ENCODE results near the gene PRPF8.
"Not testable (repeated sequence)": the region's sequence is repeated elsewhere in the genome, so short reads cannot be mapped to it uniquely, and the experiment has no call there.

The PRPF8 gene

DNA sequence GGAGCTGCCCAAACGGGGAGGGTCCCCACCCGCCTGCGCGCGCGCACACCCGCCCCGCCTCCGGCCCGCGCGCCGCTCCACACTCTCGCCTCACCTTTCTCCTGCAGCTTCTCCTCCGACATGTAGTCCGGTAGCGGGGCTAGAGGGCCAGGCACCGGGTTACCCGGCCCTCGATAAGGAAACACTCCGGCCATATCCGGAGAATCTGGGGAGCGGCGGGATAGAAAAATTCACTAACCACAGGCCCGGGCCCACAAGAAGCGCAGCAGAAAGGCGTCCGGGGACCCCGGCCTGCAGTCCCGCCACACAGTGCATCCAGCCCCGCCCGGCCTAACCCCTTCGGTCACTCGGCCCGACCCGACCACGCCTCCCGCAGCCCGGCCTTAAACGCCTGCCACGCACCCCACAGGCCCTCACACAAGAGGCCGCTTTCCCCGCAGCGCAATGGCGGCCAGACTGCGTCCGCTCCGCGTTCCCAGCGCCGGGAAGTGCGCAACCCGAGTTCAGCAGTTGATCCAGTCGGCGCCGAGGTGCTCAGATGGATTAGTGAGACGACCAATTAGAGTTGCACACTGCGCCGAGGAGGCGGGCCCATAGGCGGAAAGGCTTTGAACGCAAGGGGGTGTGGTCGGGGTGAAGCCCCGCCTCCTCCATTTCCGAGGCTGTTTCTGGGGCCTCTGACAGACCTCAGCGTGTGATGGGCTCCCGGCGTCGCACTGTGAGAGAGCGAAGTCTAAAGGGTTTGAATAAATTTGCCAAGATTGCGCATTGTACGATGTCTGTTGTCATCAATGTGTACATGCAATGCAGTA lies at the start of gene PRPF8:
PRPF8 (minus strand) TSS at position 490 of the 812 bp plus-strand sequence; CDS start at position 194, 296 bp downstream.
- peak; percentile 97 for DNase-seq

DNA sequence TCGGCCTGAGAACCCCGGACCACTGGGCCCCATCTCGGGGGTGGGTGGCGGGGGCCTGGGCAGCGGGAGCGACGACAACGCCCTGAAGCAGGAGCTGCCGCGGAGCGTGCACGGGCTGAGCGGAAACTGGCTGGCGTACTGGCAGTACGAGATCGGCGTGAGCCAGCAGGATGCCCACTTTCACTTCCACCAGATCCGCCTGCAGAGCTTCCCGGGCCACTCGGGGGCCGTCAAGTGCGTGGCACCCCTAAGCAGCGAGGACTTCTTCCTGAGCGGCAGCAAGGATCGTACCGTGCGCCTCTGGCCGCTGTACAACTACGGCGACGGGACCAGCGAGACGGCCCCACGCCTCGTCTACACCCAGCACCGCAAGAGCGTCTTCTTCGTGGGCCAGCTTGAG lies 49.1 kb upstream of the PRPF8 start:
- DNase-seq, result no peak

DNA sequence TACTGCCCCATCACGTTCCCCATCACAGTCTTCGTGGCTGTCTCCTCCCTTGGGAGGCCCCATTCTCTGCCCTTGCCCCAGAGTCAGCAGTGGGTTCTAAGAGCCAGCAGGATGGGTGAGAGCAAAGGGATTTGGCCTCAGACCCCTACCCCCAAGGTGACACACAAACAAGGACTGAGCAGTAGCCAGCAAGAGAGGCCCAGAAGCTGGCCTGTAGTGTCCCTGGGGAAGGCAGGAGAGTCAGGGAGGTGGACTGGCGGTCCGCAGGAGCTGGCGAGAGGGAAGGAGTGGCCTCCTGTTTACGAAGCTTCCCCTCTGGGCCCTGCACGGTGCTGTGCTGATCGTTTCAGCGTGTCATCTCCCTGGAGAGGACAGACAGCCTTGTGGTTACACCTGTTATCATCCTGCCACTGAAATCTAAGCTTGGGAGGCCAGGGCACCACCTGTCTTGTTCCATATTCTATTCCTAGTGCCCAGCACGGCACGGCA lies 48.2 kb upstream of the PRPF8 start:
- DNase-seq, result no peak

DNA sequence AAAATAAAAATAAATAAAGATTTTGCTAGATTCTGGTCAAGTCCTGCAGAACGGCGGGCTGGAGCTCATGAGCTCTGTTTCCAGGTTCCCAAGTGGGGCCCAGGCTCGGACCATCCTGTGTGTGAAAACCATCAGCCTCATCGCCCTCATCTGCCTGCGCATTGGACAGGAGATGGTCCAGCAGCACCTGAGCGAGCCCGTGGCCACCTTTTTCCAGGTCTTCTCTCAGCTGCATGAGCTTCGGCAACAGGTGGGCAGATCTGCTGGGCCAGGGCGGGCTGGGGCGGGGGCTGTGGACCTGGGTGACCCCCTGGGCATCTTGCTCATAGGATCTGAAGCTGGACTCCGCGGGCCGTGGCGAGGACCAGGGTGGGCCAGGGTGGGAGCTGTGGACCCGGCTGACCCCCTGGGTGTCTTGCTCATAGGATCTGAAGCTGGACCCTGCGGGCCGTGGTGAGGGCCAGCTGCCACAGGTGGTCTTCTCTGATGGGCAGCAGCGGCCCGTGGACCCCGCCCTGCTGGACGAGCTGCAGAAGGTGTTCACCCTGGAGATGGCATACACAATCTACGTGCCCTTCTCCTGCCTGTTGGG lies 47.7 kb upstream of the PRPF8 start:
- no peak for DNase-seq

DNA sequence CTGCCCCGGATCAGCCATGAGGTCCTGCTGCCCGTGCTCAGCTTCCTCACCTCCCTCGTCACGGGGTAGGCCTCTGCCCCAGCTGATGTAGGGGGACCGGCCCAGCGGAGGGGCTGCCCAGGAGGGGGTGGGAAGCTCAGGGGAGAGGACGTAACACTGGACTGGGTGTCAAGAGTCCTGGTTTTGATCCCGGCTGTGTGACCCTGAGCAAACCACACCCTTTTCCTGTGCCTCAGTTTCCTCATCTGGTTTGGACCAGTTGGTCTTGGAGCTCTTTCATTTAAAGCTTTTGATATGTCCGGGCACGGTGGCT lies 46.5 kb upstream of the PRPF8 start:
- no peak for DNase-seq

DNA sequence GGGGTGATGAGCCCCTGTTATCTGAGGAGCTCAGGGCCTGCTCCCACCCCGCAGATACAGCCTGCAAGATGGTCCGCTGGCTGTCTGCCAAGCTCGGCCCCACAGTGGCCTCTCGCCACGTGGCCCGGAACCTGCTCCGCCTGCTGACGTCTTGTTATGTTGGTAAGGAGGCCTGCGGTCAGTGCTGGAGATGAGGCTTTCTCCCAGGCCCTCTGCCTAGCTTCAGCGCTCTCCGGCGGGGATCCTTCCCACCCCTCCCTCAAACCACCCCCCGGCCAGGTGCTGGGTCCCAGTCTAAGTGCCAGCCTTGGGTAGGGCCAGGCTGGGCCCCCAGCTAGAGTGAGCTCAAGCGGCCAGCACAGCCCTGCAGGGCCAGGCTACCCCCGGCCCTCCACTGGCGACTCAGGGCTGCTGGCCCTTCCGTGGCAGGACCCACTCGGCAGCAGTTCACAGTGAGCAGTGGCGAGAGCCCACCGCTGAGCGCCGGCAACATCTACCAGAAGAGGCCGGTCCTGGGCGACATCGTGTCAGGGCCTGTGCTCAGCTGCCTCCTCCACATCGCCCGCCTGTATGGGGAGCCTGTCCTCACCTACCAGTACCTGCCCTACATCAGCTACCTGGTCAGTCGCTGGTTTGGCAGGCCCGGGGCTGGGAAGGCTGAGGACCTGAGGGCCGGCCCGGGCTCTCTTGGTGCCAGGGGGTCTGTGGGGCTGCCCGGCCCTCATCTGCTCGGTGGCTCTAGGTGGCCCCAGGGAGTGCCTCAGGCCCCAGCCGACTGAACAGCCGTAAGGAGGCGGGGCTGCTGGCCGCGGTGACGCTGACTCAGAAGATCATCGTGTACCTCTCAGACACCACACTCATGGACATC lies 45.9 kb upstream of the PRPF8 start:
- DNase-seq, result no peak

DNA sequence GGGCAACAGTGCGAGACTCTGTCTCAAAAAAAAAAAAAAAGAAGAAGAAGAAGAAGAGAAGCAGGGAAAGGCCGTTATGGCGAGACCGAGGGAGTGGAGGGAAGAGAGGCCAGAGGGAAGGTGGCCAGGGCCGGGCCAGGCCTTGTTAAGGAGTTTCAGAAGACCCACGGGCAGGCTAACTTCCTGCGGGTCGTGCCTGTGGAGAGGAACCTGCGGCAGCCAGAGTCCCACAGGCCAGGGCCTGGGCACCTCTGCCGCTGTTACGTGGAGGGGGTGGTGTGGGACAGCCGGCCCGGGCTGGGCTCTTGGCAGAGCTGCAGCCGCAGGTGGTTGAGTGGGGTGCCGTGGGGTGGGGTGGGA lies 45.3 kb upstream of the PRPF8 start:
- DNase-seq, result no peak

DNA sequence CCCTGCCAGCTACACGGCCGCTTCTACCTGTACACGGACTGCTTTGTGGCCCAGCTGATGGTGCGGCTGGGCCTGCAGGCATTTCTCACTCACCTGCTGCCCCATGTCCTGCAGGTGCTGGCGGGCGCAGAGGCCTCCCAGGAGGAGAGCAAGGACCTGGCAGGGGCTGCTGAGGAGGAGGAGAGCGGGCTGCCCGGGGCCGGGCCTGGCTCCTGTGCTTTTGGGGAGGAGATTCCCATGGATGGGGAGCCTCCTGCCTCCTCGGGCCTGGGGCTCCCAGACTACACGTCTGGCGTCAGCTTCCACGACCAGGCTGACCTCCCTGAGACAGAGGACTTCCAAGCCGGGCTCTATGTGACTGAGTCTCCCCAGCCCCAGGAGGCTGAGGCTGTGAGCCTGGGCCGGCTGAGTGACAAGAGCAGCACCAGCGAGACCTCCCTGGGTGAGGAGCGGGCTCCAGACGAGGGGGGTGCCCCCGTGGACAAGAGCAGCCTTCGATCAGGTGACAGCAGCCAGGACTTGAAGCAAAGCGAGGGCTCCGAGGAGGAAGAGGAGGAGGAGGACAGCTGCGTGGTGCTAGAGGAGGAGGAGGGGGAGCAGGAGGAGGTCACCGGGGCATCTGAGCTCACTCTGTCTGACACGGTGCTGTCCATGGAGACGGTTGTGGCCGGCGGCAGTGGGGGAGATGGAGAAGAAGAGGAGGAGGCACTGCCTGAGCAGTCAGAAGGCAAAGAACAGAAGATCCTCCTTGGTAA lies 43.4 kb upstream of the PRPF8 start:
- no peak for DNase-seq

DNA sequence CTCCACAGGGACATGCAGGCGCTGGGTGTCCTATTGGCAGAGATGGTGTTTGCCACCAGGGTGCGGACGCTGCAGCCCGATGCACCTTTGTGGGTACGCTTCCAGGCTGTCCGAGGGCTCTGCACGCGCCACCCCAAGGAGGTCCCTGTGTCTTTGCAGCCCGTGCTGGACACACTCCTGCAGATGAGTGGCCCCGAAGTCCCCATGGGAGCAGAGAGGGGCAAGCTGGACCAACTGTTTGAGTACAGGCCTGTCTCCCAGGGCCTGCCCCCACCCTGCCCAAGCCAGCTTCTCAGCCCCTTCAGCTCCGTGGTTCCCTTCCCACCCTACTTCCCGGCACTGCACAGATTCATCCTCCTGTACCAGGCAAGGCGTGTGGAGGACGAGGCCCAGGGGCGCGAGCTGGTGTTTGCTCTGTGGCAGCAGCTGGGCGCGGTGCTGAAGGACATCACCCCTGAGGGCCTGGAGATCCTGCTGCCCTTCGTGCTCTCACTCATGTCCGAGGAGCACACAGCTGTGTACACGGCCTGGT lies 42.7 kb upstream of the PRPF8 start:
- no peak for DNase-seq

DNA sequence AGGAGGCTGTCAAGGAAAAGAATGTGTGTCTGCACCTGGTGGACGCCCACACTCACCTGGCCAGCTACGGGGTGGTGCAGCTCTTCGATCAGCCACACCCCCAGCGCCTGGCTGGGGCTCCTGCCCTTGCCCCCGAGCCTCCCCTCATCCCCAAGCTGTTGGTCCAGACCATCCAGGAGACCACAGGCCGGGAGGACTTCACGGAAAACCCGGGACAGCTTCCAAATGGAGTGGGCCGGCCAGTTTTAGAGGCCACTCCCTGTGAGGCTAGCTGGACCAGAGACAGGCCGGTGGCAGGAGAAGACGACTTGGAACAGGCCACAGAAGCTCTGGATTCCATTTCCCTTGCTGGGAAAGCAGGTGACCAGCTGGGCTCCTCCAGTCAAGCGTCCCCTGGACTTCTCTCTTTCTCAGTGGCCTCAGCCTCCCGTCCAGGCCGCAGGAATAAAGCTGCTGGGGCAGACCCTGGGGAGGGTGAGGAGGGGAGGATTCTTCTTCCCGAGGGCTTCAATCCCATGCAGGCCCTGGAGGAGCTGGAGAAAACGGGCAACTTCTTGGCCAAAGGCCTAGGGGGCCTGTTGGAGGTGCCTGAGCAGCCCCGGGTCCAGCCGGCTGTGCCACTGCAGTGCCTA lies 42.1 kb upstream of the PRPF8 start:
- no peak for DNase-seq

DNA sequence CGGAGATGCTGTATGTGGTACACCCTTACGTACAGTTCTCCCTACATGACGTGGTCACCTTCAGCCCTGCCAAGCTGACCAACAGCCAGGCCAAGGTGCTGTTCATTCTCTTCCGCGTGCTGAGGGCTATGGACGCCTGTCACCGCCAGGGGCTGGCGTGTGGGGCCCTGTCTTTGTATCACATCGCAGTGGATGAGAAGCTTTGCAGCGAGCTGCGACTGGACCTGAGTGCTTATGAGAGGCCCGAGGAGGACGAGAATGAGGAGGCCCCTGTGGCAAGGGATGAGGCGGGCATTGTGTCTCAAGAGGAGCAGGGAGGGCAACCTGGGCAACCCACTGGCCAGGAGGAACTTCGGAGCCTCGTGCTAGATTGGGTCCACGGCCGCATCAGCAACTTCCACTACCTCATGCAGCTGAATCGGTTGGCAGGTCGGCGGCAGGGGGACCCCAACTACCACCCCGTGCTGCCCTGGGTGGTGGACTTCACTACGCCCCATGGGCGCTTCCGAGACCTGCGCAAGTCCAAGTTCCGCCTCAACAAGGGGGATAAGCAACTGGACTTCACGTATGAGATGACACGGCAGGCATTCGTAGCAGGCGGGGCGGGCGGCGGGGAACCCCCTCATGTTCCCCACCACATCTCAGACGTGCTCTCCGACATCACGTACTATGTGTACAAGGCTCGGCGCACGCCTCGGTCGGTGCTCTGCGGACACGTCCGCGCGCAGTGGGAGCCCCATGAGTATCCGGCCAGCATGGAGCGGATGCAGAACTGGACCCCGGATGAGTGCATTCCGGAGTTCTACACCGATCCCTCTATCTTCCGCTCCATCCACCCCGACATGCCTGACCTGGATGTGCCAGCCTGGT lies 41.2 kb upstream of the PRPF8 start:
- DNase-seq, result no peak

DNA sequence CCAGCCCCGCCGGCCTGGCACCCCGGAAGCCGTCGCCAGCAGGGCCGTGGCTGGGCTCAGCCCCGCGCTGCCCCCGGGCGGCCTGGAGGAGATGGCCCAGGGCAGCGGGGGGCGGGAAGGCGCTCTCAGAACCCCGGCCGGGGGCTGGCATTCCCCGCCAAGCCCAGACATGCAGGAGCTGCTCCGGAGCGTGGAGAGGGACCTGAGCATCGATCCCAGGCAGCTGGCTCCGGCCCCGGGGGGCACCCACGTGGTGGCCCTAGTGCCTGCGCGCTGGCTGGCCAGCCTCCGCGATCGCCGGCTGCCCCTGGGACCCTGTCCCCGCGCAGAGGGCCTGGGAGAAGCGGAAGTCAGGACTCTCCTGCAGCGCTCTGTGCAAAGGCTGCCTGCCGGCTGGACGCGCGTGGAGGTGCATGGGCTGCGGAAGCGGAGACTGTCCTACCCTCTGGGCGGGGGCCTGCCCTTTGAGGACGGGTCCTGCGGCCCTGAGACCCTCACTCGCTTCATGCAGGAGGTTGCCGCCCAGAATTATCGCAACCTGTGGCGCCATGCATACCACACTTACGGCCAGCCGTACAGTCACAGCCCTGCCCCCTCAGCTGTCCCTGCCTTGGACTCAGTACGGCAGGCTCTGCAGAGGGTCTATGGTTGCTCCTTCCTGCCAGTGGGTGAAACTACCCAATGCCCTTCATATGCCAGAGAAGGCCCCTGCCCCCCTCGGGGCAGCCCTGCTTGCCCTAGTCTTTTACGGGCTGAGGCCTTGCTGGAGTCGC lies 40.4 kb upstream of the PRPF8 start:
- no peak for DNase-seq

DNA sequence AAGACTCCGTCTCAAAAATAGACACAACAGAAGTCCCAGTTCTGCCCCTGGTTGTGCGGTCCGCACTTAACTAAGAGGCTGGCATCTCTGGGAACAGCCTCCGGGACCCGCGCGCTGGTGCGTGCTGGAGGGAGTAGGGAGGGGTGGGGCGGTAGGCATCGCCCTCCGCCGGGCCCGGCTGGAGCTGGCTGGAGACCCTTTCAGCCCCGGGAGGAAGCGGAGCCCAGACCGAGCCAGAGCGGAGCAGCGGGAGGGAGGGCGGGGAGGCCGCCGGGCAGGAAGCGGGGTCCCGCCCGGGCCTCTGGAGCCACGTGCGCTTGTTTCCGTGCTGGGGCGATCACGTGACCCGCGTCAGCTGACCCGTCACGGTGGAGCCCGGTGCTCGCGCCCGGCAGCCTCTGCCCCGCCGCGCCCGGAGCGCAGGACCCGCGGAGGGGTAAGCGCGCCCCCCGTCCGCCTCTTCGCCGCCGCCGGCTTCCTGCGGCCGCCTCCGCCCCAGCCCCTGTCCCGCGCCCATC lies 39.7 kb upstream of the PRPF8 start, which contains the start of gene WDR81:
WDR81 (plus strand) TSS at position 354 of the 518 bp plus-strand sequence. CDS start 256 bp downstream, outside the sequence.
- DNase-seq, result peak; percentile 64

DNA sequence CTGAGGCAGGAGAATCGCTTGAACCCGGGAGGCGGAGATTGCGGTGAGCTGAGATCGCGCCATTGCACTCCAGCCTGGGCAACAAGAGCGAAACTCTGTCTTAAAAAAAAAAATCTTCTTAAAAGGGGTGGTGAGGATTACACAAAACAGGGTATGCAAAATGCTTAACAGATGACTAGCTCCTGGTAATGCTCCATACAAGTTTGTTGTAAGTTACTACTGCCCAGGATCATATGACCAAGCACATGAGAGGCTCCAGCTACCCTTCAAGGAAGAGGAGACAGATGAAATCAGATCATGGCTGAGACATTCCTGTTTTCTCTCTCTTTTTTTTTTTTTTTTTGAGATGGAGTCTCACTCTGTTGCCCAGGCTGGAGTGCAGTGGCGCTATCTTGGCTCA lies 37.4 kb upstream of the PRPF8 start:
- DNase-seq, result not testable (repeated sequence)

DNA sequence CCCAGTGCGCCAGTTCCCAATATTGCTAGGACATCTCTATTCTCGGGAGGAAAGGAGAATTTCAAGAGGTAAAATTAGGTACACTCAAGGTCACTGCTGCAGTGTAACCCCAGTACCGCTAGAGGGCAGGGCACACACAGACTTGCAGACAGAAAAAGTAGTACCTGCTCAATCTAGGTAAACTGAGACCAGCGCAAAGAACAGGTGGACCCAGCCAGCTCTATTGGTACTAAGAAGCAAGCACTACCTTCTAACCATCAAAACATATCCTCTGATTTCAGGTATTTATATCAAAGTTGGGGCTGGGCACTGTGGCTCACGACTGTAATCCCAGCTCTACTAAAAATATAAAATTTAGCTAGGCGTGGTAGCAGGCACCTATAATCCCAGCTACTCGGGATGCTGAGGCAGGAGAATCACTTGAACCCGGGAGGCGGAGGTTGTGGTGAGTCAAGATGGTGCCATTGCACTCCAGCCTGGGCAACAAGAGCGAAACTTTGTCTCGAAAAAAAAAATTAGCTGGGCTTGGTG lies 36.3 kb upstream of the PRPF8 start:
- peak; percentile 68 for DNase-seq

DNA sequence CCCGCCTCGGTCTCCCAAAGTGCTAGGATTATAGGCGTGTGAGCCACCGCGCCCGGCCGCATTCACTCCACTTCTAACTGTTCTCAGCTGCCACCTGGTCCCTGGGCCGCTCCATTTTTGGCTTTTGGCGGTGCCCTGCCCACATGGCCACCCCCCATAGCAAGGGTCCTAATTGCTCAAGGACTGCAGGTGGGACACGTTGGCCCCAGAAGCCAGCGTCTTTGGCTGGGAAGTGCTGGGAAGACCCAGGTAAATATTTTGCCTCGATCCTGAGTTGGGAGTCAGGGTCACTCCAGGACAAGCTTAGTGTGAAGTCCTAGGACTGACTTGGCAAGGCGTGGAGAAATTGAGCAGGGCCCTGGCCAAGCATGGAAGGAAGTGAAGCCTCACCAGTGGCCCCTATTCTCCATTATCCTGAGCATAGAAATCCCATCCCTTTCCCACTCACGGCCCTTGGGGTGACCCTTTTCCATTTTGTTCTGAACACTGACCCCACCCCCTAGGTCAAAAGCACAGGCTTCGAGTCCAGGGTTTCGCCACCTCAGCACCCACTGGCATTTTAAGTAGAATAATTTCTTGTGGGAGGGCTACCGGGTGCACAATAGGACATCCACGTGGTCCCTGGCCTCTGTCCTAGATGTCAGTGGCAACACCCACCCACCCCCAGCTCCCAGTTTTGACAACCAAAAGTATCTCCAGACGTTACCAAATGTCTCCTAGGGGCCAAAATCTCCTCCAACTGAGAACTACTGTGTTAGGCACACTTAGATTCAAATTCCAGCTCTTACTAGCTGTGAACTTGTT lies 33.9 kb upstream of the PRPF8 start:
- no peak for DNase-seq

DNA sequence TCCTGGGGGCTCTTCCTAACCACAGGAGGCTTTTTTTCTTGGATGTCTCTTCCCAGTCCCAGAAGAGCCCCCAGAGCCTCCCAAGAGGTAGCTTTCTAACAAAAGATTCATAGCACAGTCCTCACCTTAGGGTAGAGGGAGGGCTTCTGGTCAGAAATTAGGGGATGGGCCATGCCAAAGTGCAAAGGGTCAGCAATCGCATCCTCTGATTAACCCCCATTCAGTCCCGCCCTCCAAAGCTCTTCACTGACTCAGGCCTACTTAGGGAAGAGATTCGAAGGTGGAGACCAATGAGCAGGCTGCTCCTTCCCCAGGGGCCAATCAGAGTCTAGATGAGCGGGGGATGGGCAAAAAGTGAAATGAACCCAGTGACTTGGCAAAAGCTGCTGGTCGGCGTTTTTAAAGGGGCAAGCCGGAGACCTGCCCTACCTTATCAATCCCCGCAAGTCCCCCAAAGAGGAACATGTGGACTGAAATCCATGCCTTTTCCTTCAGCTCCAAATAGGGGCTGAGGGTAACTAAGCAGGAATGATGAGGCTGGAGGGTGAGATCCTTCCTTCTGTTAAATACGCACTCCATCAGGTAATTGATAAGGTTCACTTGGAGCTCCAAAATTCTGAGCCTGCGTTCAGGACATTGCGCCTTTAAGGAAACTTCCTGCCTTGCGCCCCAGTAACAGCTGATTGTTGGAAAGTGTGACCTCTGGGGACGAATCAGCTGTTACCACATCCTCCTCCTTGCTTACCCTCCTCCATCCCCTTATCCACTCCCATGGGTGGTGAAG lies 32.4 kb upstream of the PRPF8 start:
- peak; percentile 99 for DNase-seq
